Tibial nerve (tissue), 4 donors: ENCODE data around the gene MIEF2.

ENCODE experiments used
- EP300 ChIP-seq, 2 donors: sonication (generic); formaldehyde crosslinking; IDR thresholded peaks; one replicate each; pipeline ENCODE4 v1.6.1; 2017; ENCODE audit warnings: antibody characterized with exemption in 2 of 2, mild to moderate bottlenecking in 1 of 2
- TF ChIP-seq, protein P1 (sequence below), 5 experiments: fragments of 200-600 bp in 3 of 5; fragments of 450-650 bp in 2 of 5; sonication (generic) in 3 of 5; IDR thresholded peaks; one replicate each; pipeline ENCODE4 v1.5.1; 2016 to 2019; ENCODE audit warnings: antibody characterized with exemption in 5 of 5, mild to moderate bottlenecking in 3 of 5, moderate library complexity in 2 of 5

GRCh38 chr17:18314731-18315561 is 54.5 kb downstream of the MIEF2 start, which contains the start of the genes SMCR8 and TOP3A:
- TF ChIP-seq, protein P1, sequence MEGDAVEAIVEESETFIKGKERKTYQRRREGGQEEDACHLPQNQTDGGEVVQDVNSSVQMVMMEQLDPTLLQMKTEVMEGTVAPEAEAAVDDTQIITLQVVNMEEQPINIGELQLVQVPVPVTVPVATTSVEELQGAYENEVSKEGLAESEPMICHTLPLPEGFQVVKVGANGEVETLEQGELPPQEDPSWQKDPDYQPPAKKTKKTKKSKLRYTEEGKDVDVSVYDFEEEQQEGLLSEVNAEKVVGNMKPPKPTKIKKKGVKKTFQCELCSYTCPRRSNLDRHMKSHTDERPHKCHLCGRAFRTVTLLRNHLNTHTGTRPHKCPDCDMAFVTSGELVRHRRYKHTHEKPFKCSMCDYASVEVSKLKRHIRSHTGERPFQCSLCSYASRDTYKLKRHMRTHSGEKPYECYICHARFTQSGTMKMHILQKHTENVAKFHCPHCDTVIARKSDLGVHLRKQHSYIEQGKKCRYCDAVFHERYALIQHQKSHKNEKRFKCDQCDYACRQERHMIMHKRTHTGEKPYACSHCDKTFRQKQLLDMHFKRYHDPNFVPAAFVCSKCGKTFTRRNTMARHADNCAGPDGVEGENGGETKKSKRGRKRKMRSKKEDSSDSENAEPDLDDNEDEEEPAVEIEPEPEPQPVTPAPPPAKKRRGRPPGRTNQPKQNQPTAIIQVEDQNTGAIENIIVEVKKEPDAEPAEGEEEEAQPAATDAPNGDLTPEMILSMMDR (IDR thresholded peaks at IDR 0.05): peak in 2 of 5 experiments; percentile 61 to 68
- peak; percentile 87 to 97 for TF ChIP-seq EP300 (IDR thresholded peaks at IDR 0.05)
